ENCODE results near the gene NSUN4.

- TF ChIP-seq POLR2AphosphoS5 (IDR thresholded peaks at IDR 0.05) (no peak), CTCF (IDR thresholded peaks at IDR 0.05) (no peak), POLR2A (IDR thresholded peaks at IDR 0.05) (no peak)
Measured at GRCh38 chr1:46370214-46370633, 29.6 kb downstream of the NSUN4 start.
